Breast epithelium (tissue), 3 donors: Measurements from ENCODE around the gene MBTPS1.

Experiments
- CTCF ChIP-seq, 3 donors: fragments of 450-650 bp; IDR thresholded peaks; one replicate each; pipeline ENCODE4 v1.5.1; 2016 to 2017; ENCODE audit warnings: antibody characterized with exemption in 3 of 3, mild to moderate bottlenecking in 3 of 3, moderate library complexity in 3 of 3
- POLR2A ChIP-seq: fragments of 450-650 bp; IDR thresholded peaks from one replicate; pipeline ENCODE4 v1.6.1; 2016; ENCODE audit warnings: antibody characterized with exemption, mild to moderate bottlenecking, moderate library complexity
- POLR2AphosphoS5 ChIP-seq, 3 donors: sonication (generic); formaldehyde crosslinking; IDR thresholded peaks; one replicate each; pipeline ENCODE4 v1.6.1; 2017; ENCODE audit warnings: antibody characterized with exemption in 3 of 3

- TF ChIP-seq CTCF (IDR thresholded peaks at IDR 0.05), result no peak
- no peak for TF ChIP-seq POLR2A
- TF ChIP-seq POLR2AphosphoS5 (IDR thresholded peaks at IDR 0.05), result no peak
Observed at GRCh38 chr16:84036982-84037425, 79.7 kb downstream of the MBTPS1 start.
